GM19328 (cell line): ENCODE measurements around the gene SLC38A4.
"Not testable (repeated sequence)": the region's sequence is repeated elsewhere in the genome, so short reads cannot be mapped to it uniquely, and the experiment has no call there.

Experiments
- ATAC-seq: cut with Tn5 transposase; IDR thresholded peaks from one replicate; pipeline ENCODE4 v1.9.1; 2021; ENCODE audit warnings: mild to moderate bottlenecking, moderate library complexity; ENCODE audit not compliant: unreplicated experiment

The SLC38A4 gene

DNA sequence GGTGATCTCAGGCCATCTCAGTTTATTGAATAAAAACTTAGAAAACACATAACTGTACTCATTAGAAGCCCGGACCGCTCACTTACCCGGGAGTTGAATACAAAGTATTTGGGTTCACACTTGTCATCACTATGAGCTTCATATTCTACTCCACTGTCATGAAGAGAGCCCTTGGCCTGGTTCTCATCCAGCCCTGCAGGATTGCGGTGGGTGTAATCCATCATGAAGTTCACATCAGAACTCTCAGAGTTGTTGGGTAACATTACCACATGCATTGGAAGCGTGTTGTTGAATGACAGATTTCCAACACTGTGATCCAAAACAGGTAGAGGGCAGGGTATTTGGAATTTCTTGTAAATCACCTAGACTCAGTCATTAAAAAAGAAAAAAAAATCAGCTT is 47.4 kb downstream of the SLC38A4 start:
- ATAC-seq = no peak

GRCh38 chr12:46777587-46777986 is 48.2 kb downstream of the SLC38A4 start:
- no peak for ATAC-seq

DNA sequence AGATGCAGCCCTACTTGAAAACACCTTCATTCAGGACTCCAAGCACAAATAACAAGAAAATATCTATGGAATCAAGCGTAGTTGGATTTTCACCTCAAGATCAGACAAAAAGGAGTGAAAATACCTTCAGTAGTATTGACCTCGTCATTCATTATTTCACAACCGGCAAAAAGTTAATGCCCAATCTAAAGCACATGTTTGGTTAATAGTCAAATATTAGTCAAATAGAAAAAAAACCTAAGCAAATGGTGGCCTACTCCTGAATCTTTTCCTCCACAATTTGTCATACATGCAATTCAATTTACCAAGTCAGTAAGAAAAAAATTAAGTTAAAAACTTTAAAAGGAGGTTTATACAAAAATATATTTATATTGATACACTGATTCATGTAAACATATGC is 50.0 kb downstream of the SLC38A4 start:
- ATAC-seq = no peak

DNA sequence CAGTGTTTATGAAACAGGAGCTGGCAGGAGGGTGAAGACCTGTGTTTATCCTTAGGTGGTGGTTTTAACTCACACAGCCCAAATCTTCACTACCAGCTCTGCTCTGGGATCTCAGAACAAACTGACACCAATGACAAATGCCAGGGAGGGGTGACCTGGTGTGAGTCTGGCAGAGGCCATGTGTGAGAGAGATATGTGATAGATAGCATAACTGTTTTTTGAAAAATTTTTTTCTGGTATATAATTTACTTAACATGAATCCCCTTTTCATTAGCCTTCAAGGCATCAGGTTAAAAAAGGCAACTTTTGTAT is 51.5 kb downstream of the SLC38A4 start:
- ATAC-seq = no peak

- no peak for ATAC-seq
Observed at GRCh38 chr12:46773586-46774321, 52.0 kb downstream of the SLC38A4 start.

- ATAC-seq = no peak
Observed at GRCh38 chr12:46771268-46771827, 54.4 kb downstream of the SLC38A4 start.

DNA sequence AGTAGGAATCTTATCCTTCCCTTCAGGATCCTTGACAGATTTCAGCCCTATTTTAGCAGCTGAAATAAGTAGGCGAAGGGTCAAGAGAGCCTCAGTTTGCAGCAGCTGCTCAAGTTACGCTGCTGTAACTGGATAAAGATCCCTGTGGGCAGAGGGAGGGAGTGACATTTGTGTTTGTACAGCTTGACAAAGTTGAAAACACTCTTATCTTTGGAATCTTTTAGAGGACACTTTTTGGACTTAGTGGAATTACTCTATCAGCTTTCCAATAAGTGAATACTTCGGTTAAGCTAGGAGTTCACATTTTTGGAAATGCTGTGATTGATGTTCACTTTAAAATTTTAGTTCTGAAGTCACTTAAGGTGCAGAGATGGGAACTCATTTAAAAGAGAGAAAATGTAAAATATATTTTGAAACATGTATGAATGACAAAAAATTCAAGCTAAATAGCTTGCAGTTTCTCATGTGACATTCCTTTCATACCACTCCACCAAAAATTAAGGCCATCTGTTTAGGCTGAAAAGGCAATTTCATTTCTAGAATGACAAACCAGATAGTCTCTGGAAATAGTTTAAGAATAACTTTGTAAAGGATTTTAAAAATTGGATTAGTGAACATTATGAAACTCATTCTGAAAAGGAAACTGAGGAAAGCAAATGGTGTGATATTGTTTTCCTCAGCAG is 55.2 kb downstream of the SLC38A4 start:
- no peak for ATAC-seq

DNA sequence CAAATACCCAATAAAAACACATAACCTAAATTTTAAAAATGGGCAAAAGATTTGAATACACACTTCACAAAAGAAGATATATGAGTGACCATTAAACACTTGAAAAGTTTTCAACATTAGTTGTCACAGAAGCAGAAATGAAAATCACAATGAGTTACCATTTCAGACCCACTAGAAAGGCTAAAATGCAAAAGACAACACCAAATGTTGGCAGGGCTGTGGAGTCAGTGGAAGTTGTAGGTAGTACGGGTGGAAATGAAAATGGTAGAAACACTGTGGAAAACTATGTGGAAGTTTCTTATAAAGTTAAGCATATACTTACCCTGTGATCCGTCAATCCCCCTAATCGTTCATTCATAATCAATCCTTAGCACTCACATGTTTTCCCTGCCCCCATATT is 61.8 kb downstream of the SLC38A4 start:
- no peak for ATAC-seq

DNA sequence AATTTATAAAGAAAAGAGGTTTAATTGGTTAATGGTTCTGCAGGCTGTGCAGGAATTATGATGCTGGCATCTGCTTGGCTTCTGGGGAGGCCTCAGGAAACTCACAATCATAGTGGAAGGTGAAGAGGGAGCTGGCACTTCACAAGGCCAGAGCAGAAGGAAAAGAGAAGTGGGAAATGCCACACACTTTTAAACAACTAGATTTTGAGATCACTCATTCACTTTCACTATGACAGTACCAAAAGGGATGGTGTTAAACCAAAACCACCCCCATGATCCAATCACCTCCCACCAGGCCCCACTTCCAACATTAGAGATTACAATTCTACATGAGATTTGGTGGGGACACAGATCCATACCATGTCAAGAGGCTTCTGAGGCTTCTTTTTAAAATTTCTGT is 62.6 kb downstream of the SLC38A4 start:
- ATAC-seq = no peak

GRCh38 chr12:46754550-46754949 is 71.2 kb downstream of the SLC38A4 start:
- no peak for ATAC-seq

DNA sequence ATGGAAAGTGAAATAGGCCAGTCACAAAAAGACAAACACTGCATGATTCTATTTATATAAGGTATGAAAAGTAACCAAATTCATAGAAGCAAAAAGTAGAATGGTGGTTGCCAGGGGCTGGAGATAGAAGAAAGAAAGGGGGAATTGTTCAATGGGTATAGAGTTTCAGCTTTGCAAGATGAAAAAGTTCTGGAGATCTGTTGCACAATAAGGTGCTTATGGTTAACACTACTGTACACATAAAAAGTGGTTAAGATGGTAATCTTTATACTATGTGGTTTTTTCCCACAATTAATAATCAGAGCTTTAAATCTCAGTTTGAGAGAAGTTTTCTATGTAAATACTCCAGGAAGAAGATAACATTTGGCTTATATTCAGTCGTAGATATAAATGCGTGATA is 73.4 kb downstream of the SLC38A4 start:
- ATAC-seq = no peak

GRCh38 chr12:46751173-46751572 is 74.6 kb downstream of the SLC38A4 start:
- no peak for ATAC-seq

- ATAC-seq = no peak
Observed at GRCh38 chr12:46749322-46749721, 76.5 kb downstream of the SLC38A4 start.

DNA sequence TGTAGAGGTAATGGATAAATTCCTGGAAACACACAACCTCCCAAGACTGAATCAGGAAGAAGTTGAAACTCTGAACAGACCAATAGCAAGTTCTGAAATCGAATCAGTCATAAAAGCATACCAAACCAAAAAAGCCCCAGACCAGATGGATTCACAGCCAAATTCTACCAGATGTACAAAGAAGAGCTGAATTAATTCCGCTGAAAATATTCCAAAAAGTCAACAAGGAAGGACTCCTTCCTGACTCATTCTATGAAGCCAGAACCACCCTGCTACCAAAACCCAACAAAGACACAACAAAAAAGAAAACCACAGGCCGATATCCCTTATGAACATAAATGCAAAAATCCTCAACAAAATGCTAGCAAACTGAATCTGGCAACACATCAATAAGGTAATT is 81.5 kb downstream of the SLC38A4 start:
- ATAC-seq = no peak

- ATAC-seq = no peak
Observed at GRCh38 chr12:46743456-46743855, 82.3 kb downstream of the SLC38A4 start.

DNA sequence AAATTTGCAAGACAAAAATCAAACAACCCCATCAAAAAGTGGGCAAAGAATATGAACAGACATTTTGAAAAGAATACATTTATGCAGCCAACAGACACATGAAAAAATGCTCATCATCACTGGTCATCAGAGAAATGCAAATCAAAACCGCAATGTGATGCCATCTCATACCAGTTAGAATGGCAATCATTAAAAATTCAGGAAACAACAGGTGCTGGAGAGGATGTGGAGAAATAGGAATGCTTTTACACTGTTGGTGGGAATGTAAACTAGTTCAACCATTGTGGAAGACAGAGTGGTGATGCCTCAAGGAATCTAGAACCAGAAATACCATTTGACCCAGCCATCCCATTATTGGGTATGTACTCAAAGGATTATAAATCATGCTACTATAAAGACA is 83.5 kb downstream of the SLC38A4 start:
- ATAC-seq = not testable (repeated sequence)

GRCh38 chr12:46725332-46725731 is 100.5 kb downstream of the SLC38A4 start:
- no peak for ATAC-seq

DNA sequence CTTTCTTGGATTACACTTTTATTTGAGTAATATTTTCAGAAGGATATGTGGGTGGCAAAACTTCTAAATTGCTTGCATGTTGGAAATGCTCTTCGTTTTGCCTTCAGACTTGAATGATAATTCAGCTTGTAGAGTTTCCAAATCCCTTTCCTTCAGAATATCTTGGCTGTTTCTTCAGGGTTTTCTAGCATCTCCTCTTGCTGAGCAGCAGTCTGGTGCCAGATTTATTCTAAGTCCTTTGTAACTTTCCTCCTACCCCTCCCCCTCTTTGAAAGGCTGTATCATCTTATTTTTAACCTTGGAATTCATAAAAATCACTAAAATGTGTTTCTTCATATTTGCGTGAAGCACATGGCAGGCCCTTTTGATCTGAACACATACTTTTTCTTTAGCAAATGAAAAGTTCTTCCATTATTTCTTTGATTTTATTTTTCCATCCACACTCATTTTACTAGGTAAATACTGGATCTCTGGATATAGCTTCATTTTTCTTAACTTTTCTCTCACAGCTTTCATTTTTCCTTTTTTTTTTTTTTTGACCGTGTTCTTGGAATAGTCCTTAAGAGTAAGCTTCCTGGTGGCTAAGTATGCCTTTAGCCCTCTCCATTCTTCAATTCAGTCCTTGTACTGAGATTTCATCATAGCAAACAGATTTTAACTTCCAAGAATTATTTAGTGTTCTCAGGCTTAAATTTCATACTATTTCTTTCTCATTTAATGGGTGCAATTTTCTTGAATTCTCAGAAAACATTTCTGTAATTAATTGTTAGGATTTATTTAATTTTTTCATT is 102.0 kb downstream of the SLC38A4 start:
- no peak for ATAC-seq

DNA sequence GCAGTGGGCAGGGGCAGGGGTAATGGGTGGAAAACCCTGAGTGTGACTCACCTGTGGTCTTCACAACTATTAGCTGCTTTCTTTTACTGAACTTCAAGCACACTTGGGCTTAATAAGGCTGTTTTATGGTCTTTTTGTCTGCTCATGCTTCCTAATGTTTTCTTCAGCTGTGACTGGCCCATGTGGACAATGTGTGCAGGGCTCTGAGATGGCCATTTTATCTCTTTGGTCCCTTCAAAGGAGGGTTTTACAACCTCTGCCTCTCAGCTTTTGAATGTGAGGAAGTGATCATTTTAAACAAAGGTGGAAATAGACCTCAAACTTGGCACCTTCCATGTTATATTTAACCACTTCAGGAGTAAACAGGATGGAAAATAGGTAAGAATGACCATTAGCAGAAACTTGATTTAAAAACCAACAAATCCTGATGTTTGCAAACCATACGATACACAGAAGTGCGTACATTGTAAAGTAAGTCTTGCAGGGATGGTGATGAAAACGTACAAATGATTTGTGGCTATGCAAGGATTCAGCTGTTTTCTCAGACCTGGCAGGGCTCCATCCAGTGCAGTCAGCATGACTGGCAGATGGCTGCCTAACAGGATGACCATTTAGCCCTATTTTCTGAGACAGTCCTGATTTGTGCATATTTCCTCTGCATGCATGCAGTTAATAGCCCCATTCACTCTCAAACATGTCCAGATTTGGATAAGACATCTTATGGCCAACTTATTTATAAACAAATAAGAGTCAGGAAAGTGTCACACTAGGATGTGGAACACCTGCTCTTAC is 103.2 kb downstream of the SLC38A4 start:
- no peak for ATAC-seq

DNA sequence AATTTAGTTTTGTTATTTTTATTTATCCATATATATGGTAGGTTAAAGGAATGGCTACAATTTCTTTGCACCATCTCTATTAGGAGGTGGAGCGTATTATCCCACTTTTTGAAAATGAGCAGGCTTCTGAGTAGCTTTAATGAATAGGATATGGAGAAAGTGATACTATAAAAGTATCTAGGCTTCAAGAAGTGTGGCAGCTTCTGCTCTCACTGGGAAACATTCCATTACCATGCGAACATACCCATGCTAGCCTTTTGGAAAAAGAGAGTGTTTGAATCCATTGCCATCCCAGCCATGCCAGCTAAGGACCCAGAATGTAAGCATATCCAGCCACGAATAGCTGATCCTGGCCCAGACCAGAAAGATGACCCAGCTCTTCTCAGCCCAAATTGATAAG is 107.3 kb downstream of the SLC38A4 start:
- ATAC-seq = no peak

DNA sequence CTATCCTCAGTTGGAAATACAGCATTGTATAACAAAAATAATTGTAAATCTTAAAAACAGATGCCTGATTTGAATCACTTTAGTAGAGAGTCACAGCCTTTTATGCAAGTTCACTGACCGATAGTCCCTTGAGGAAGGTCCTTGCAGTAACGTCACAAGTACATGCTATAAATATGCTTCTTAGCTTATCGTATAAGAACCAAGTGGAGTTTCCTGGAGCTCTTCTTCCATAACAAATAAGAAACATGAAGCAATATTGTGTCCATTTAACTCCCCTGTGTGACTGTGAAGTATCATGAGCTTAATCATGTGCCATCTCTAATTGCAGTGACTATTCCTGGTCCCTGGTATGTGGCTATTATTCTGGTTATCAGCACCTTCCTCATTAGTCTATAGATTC is 107.9 kb downstream of the SLC38A4 start:
- no peak for ATAC-seq
